HEK293 (cell line): Measurements from ENCODE around the gene UFC1.

Source experiments
- CTCF ChIP-seq: fragments of 450-650 bp; formaldehyde crosslinking; IDR thresholded peaks from 2 replicates; pipeline ENCODE4 v1.5.1; 2016; ENCODE audit warnings: missing biosample characterization, missing genetic modification characterization
- HOXA7 ChIP-seq: sonication (generic); formaldehyde crosslinking; IDR thresholded peaks from 2 replicates; pipeline ENCODE4 v1.8.1; 2022; ENCODE audit warnings: missing genetic modification reagents, borderline replicate concordance
- OSR2 ChIP-seq: fragments of 450-650 bp; formaldehyde crosslinking; IDR thresholded peaks from 2 replicates; pipeline ENCODE4 v1.5.1; 2016; ENCODE audit warnings: missing biosample characterization, missing genetic modification characterization
- YY2 ChIP-seq: fragments of 450-650 bp; formaldehyde crosslinking; IDR thresholded peaks from 2 replicates; pipeline ENCODE4 v1.5.1; 2016; ENCODE audit warnings: missing biosample characterization, missing genetic modification characterization
- ZNF121 ChIP-seq: fragments of 450-650 bp; formaldehyde crosslinking; IDR thresholded peaks from 2 replicates; pipeline ENCODE4 v1.5.1; 2016; ENCODE audit warnings: missing biosample characterization, missing genetic modification characterization
- ZNF624 ChIP-seq: fragments of 450-650 bp; formaldehyde crosslinking; IDR thresholded peaks from 2 replicates; pipeline ENCODE4 v1.5.1; 2017; ENCODE audit warnings: missing biosample characterization, missing genetic modification characterization
- ZSCAN5A ChIP-seq: fragments of 450-650 bp; formaldehyde crosslinking; IDR thresholded peaks from 2 replicates; pipeline ENCODE4 v1.5.1; 2016; ENCODE audit warnings: missing biosample characterization, missing genetic modification characterization

- TF ChIP-seq CTCF (tag by site-specific recombination) (no peak), ZNF121 (tag by site-specific recombination) (no peak), OSR2 (tag by site-specific recombination) (no peak), ZSCAN5A (tag by site-specific recombination) (no peak), ZNF624 (no peak), HOXA7 (CRISPR knock-in tag) (no peak), YY2 (tag by site-specific recombination) (no peak)
These were observed 6.1 kb downstream of the UFC1 start for GRCh38 chr1:161159913-161160243.
